ENCODE results near the gene TAF11L8. TPM values are rescaled to one million over a fixed set of nuclear protein-coding genes. Genes with fewer than 3 reads are reported as not detected.
"Not testable (repeated sequence)": the region's sequence is repeated elsewhere in the genome, so short reads cannot be mapped to it uniquely, and the experiment has no call there.

Gene TAF11L8
- total RNA-seq, 4 donors from 2014 or later: not detected

GRCh38 chr5:17614872-17615605, 24.3 kb upstream of the TAF11L8 start:
- Histone ChIP-seq H3K4me1 (no peaks in the 10 kb centered on the region), H3K27me3 (no peaks in the 10 kb centered on the region), H3K9me3 (no peaks in the 10 kb centered on the region), H3K36me3 (no peaks in the 10 kb centered on the region), H3K4me3 (no peak overlapping the region), H3K27ac (no peak overlapping the region)
- TF ChIP-seq CTCF (IDR thresholded peaks at IDR 0.05): no peak
- TF ChIP-seq POLR2A (IDR thresholded peaks at IDR 0.05): no peak
- intact Hi-C loops (cut with DNase I): no loop called here
- no peak for DNase-seq
- WGBS, 2 donors: 90 to 91% methylated on average over 9 to 15 of the region's 17 CpGs

GRCh38 chr5:17610092-17610491, 19.3 kb upstream of the TAF11L8 start, which contains the start of gene TAF11L12:
TAF11L12 (plus strand) TSS chr5:17610392.
- H3K27ac ChIP-seq; H3K9me3 ChIP-seq; DNase-seq; H3K27me3 ChIP-seq; H3K4me3 ChIP-seq; H3K4me1 ChIP-seq; intact Hi-C loops (cut with DNase I); H3K36me3 ChIP-seq: not testable (repeated sequence)
- 54% methylated on average over 2 of the region's 2 CpGs; no CpG with 5 or more reads in 1 of the 2 donors for WGBS, 2 donors

GRCh38 chr5:17607461-17607860, 16.7 kb upstream of the TAF11L8 start:
- 89 to 93% methylated on average over 4 of the region's 4 CpGs for WGBS, 2 donors
- intact Hi-C loops (cut with DNase I); H3K27me3 ChIP-seq; H3K4me1 ChIP-seq; H3K36me3 ChIP-seq; H3K4me3 ChIP-seq; H3K9me3 ChIP-seq; H3K27ac ChIP-seq; DNase-seq: not testable (repeated sequence)

GRCh38 chr5:17604951-17605350, 14.2 kb upstream of the TAF11L8 start:
- Histone ChIP-seq H3K36me3 (no peaks in the 10 kb centered on the region), H3K27me3 (no peaks in the 10 kb centered on the region), H3K4me1 (no peaks in the 10 kb centered on the region), H3K27ac (no peak overlapping the region), H3K9me3 (no peaks in the 10 kb centered on the region), H3K4me3 (no peak overlapping the region)
- no peak for DNase-seq
- intact Hi-C loops (cut with DNase I): no loop called here
- 88 to 98% methylated on average over 6 to 13 of the region's 14 CpGs for WGBS, 2 donors
- no peak for TF ChIP-seq CTCF (IDR thresholded peaks at IDR 0.05)
- TF ChIP-seq POLR2A (IDR thresholded peaks at IDR 0.05): no peak

- intact Hi-C loops (cut with DNase I); H3K4me3 ChIP-seq; DNase-seq; H3K27me3 ChIP-seq; H3K9me3 ChIP-seq; H3K4me1 ChIP-seq; H3K36me3 ChIP-seq; H3K27ac ChIP-seq: not testable (repeated sequence)
- WGBS, 2 donors: 66 to 84% methylated on average over 4 to 5 of the region's 6 CpGs
These were observed 13.1 kb upstream of the TAF11L8 start, which contains the start of gene TAF11L11 for GRCh38 chr5:17603880-17604279. TAF11L11 (plus strand) TSS chr5:17604183.

- WGBS, 2 donors: no CpG with 5 or more reads among the region's 15 CpGs
These were observed 7.0 kb upstream of the TAF11L8 start, which contains the start of gene TAF11L10 for GRCh38 chr5:17597728-17598127. TAF11L10 (minus strand) TSS chr5:17597828.

GRCh38 chr5:17594255-17594654, 3.5 kb upstream of the TAF11L8 start, which contains the start of gene TAF11L9:
TAF11L9 (minus strand) TSS chr5:17594394.
- H3K4me1 ChIP-seq; H3K27ac ChIP-seq; DNase-seq; H3K27me3 ChIP-seq; intact Hi-C loops (cut with DNase I); H3K36me3 ChIP-seq; H3K4me3 ChIP-seq; H3K9me3 ChIP-seq: not testable (repeated sequence)
- 84 to 94% methylated on average over 12 of the region's 15 CpGs for WGBS, 2 donors

More at GRCh38 chr5:17597728-17598127, 7.0 kb upstream of the TAF11L8 start, which contains the start of gene TAF11L10:
- H3K36me3 ChIP-seq; H3K4me1 ChIP-seq; H3K4me3 ChIP-seq; H3K27ac ChIP-seq; DNase-seq; intact Hi-C loops (cut with DNase I); H3K27me3 ChIP-seq; H3K9me3 ChIP-seq: not testable (repeated sequence)

GRCh38 chr5:17585658-17586057, 5.1 kb downstream of the TAF11L8 start, which contains the start of gene TAF11L7:
TAF11L7 (minus strand) TSS chr5:17585758.
- WGBS, 2 donors: no CpG with 5 or more reads among the region's 16 CpGs

More at GRCh38 chr5:17585658-17586057, 5.1 kb downstream of the TAF11L8 start, which contains the start of gene TAF11L7:
- H3K36me3 ChIP-seq; DNase-seq; H3K27me3 ChIP-seq; H3K9me3 ChIP-seq; H3K4me3 ChIP-seq; H3K27ac ChIP-seq; H3K4me1 ChIP-seq; intact Hi-C loops (cut with DNase I): not testable (repeated sequence)

Small RNA genes lying within 50 kb of the gene (small RNA-seq; reads per million reads assigned to genes)
- gene AC233724.3 (0 reads per million in 4 donors), gene AC233724.6 (0 reads per million in 4 donors), gene AC233724.7 (0 reads per million in 4 donors)

Other genes starting within 250 kb of the TAF11L8 start
- not detected for gene TAF11L2, start 92.7 kb downstream of the TAF11L8 start, total RNA-seq
- not detected for gene TAF11L3, start 72.6 kb downstream of the TAF11L8 start, total RNA-seq
- gene TAF11L4, start 69.2 kb downstream of the TAF11L8 start, total RNA-seq: not detected
- not detected for gene TAF11L5, start 65.7 kb downstream of the TAF11L8 start, total RNA-seq
- not detected for gene TAF11L6, start 62.3 kb downstream of the TAF11L8 start, total RNA-seq
- not detected for gene TAF11L7, start 5.2 kb downstream of the TAF11L8 start, total RNA-seq
- not detected for gene TAF11L9, start 3.4 kb upstream of the TAF11L8 start, total RNA-seq
- not detected for gene TAF11L10, start 6.9 kb upstream of the TAF11L8 start, total RNA-seq
- gene TAF11L11, start 13.2 kb upstream of the TAF11L8 start, total RNA-seq: not detected
- not detected for gene TAF11L12, start 19.4 kb upstream of the TAF11L8 start, total RNA-seq
- gene TAF11L13, start 41.1 kb upstream of the TAF11L8 start, total RNA-seq: not detected
- gene TAF11L14, start 43.5 kb upstream of the TAF11L8 start, total RNA-seq: not detected

All from esophagus squamous epithelium (tissue), 5 donors.